Neural progenitor cell (in vitro differentiated cells): Measurements from ENCODE around the gene PTPRN2.

Experiments
- CTCF ChIP-seq: fragments of 200-600 bp; sonication (generic); IDR thresholded peaks from 2 replicates; pipeline ENCODE4 v1.5.1; 2017; ENCODE audit warnings: antibody characterized with exemption, mild to moderate bottlenecking
- EZH2 ChIP-seq: fragments of 200-600 bp; sonication (generic); IDR thresholded peaks from 2 replicates; pipeline ENCODE4 v1.6.1; 2017; ENCODE audit warnings: antibody characterized with exemption, mild to moderate bottlenecking, moderate library complexity

GRCh38 chr7:158461824-158462223 is 125.8 kb downstream of the PTPRN2 start:
- TF ChIP-seq CTCF: no peak
- TF ChIP-seq EZH2: no peak
